NCI-H510A (cell line): ENCODE results near the gene PPBP.

ENCODE experiments used
- DNase-seq: peaks from one replicate; lab custom pipeline; 2025; lab: John Stamatoyannopoulos, UW

Gene PPBP

DNA sequence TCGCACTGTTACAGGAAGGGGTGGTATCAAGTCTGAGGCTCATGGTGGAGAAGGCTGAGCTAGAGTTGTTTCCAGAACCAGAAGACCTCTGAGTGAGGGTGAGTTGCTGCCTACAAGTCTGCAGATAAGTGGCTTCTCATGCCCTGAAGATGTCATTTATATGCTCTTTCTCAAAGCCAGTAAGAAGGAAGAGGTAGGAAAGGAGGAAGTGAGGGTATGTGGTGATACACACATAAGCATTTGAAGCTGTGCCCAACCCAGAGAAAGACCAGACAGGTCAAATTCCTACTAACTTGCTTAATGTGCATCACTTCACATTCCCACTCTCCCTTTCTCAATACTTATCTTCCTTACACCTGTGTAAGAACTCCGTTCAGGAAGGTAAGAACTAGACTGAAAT, at the start of gene PPBP:
PPBP (minus strand) TSS at position 130 of the 400 bp plus-strand sequence; CDS start at position 43, 87 bp downstream.
- no peak for DNase-seq

GRCh38 chr4:74037076-74037955, 49.3 kb upstream of the PPBP start:
- no peak for DNase-seq

- DNase-seq = no peak
Observed at GRCh38 chr4:74033739-74034138, 45.7 kb upstream of the PPBP start.

DNA sequence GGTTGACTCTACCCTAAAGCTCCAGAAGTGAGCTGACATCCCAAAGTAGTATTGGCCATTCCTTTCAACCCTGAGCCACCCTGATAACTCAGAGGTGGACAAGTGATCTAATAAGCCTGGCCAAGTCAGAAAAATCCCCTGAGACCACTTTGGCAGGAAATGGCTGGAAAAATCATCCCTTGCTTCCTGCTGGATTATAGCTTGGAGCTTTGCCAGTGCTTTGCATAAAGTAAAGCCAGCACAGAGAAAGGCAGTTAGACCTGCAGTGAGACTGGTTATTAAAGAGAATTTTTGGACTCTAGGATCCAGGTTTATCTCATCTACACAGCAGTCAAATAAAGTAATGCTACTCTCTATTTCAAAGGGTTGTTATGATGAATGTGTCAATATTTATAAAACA, 44.1 kb upstream of the PPBP start:
- DNase-seq = no peak

DNA sequence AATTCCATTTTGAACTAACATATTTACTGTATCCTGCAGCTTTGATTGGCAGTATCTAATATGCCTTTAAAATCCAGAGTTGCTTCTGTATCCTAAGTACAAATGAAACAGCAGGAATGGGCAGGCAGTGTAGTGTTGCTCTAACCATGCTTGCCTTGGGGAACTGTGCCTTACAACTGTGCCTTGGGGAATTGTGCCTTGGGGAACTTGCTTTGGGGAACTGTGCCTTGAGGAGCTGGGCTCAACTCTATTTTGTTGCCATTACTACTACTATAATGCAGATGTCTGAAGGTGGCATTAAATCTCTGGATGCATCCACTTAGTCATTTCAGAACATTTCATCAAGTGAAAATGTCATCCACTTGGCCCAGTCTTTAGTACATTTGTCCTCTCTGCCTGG, 43.6 kb upstream of the PPBP start:
- no peak for DNase-seq

GRCh38 chr4:74030285-74030684, 42.3 kb upstream of the PPBP start:
- no peak for DNase-seq

GRCh38 chr4:74028504-74028903, 40.5 kb upstream of the PPBP start:
- DNase-seq = no peak

DNA sequence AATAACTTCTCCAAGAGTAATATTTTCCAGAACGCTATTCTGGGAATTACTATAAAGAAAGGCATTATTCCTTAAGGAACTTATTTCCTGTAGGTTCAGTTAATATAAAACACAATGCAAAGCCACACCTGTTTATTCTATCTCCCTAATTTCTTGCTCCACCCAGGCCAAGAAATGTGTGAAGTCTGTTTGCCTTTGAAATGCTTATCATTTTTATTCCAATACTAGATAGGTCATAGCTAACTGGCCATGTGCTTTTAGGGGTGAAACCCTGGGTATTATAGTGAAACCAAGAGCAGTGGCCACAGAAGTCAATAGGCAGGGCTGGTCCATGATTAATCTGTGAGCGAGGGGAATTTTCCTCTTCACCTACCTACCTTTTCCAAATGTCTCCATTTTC, 35.7 kb upstream of the PPBP start:
- DNase-seq = no peak

- DNase-seq = no peak
Observed at GRCh38 chr4:74021601-74022000, 33.6 kb upstream of the PPBP start.

DNA sequence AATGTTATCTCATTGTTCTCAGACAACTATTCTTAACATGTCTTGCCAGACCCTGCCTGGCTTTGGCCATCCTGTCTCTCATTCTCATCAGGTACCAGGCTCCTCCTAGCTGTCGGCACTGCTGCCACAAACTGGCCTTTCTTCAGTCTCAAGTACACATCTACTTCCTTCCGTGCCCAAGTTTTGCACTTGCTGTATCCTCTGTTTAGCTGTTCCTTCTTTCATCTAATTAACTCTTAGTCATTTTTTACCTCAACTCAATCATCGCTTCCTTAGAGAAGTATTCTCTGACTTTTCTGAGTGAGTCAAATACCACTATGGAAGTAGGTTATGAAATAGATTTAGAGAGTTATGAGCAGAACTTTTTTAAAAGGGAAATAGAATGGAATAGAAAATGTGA, 30.8 kb upstream of the PPBP start:
- no peak for DNase-seq

DNA sequence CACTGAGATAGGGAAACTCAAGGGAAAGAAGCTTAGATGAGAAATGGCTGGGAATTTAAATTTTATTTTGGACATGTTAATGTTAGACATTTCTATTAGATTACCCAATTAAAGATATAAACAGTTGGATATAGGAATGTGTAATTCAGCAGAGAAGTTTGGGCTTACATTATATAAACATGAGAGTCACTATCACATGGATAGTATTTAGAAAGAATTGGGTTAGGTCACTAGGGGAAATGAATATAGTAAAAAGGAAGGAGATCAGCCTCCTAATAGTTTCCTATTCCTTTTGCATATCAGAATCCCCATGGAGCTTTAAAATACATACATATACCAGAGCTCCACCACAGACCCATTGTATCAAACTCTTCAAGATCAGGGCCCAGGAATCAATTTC, 30.1 kb upstream of the PPBP start:
- no peak for DNase-seq

GRCh38 chr4:74016068-74016467, 28.1 kb upstream of the PPBP start:
- DNase-seq = no peak

DNA sequence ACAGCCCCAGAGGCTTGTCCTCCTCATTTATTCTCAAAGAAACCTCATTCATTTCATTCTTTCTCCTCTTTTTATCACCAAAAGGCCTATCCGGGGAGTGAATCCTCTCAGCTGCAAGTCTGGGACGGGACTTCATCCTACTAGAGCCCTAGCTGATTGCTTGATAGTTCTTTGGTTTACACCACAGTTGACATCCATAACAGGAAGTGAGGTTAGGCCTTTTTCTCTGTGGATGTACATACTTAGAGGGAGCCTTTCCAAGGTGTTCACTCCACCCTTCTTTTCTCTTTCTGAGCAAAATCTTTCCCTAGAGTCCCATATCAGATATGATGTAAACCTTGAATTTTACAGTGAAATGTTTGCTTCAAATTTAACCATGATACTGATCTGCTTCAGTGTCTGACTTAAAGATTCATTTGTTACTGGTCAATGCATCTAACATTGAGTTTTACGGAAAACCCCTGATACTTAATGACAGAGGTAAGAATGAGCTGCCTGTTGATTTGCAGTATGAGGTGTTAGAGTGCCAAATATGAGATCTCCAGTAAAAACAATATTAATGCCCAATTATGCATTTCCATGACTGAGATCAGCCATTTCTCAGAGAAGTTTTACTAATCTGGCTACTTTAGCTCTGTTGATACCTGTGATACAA, 27.3 kb upstream of the PPBP start:
- no peak for DNase-seq

DNA sequence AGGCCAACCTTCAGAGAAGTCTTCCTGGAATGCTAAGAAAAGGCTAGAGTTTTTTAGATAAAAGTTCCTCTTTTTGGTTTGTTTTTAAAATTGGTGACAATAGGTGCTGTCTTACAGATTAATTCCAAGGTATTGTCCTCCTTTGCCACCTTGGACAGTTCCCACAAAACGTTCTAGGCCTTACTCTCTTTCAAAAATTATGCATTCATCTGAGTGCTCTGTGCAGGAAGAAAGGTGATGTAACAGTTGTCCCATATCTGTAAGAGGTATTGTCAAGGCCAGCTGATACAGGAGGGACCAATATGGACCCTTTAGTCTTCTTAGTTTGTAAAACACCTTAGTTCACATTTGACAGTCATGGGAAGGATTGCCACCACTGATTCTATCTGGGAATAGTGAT, 26.3 kb upstream of the PPBP start:
- DNase-seq = no peak

DNA sequence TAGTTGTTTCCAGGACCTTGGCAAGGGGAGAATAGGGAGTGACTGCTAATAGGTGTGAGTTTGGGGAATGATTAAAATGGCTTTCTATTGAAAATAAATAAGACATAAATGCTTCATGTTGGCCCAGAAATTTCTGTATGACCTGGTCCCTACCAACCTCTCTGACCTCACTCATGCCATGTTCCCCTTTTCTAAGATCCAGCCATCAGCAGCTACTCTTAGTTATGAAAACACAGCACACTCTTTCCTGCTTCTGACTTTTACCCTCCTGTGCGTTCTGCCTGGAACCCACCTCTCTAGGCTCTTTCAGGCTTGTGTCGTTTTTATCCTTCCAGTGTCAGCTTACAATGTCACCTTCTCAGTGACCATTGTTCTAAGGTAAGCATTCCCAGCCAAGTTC, 25.3 kb upstream of the PPBP start:
- DNase-seq = no peak

DNA sequence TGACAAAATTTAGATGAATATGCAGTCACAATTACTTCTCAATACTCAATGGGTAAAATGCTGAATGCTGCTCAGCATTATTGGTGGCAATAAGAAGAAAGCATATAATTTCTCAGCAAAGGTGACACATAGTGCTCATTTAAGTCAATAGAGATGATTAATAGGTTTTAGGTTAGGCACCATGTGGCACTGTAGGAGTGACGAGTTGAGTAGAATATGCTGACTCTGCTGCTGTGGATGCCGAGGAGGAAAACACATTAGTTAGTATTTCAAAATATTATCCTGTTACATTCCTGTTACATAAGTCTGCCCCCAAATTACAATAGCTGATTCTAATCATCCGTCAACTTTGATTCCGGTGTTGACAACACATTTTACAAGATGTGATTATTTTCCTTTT, 24.1 kb upstream of the PPBP start:
- no peak for DNase-seq

DNA sequence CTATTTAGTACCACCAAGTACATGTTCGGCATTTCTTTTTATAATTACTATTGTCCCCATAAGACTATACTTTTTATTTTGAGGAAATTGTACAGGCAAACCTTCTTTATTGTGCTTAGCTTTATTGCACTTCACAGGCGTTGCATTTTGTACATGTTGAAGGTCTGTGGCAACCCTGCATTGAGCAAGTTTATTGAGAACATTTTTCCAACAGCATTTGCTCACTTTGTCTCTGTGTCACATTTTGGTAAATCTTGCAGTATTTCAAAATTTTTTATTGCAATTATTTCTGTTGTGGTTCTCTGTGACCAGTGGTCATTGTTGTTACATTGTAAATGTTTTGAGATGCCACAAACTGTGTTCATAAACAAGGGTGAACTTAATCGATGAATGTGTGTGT, 21.3 kb upstream of the PPBP start:
- no peak for DNase-seq

GRCh38 chr4:74006009-74006476, 18.1 kb upstream of the PPBP start:
- no peak for DNase-seq

GRCh38 chr4:74005528-74005927, 17.5 kb upstream of the PPBP start:
- no peak for DNase-seq

GRCh38 chr4:74004668-74005067, 16.7 kb upstream of the PPBP start:
- no peak for DNase-seq

- no peak for DNase-seq
Observed at GRCh38 chr4:74000301-74000700, 12.3 kb upstream of the PPBP start.

- DNase-seq = no peak
Observed at GRCh38 chr4:73998040-73999011, 10.3 kb upstream of the PPBP start, which contains the start of gene CXCL5. Gene CXCL5, minus strand, starts transcription at chr4:73998677. Its CDS starts 96 bp downstream, at chr4:73998581.
